Measurements from ENCODE around the gene FCN1.

DNA sequence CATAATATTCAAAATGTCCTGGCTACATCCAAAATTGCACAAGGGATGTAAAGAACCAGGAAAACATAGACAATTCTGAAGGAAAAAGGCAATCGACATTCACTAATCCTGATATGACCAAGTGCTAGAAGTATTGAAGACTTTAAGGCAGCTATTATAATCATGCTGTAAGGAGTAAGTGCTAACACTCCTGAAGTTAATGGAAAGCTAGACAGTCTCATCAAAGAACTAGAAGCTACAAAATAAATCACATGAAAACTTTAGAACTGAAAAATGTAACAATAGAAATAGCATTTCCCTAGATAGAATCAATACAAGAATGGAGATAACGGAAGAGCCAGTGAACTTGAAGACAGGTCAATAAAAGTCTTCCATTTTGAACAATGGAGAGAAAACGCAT is 18.5 kb downstream of the FCN1 start:
- TF ChIP-seq POLR2AphosphoS5 (IDR thresholded peaks at IDR 0.05) (no peak), POLR2A (IDR thresholded peaks at IDR 0.05) (no peak)

Measured in breast epithelium (tissue), 3 donors.